HG03280 (cell line): ENCODE results near the gene DNAJC7.
A peak's percentile ranks its signal among the peaks of the same experiment; 100 is the strongest.

Experiments
- ATAC-seq: cut with Tn5 transposase; IDR thresholded peaks from one replicate; pipeline ENCODE4 v1.9.1; 2021; ENCODE audit warnings: mild to moderate bottlenecking, moderate library complexity; ENCODE audit not compliant: unreplicated experiment

Gene DNAJC7

GRCh38 chr17:41930009-41930832, 87.0 kb downstream of the DNAJC7 start, which contains the start of gene ODAD4:
TSS of gene ODAD4 (plus strand) at chr17:41930617. CDS start at chr17:41930724, 107 bp downstream.
- ATAC-seq, result peak; percentile 97

DNA sequence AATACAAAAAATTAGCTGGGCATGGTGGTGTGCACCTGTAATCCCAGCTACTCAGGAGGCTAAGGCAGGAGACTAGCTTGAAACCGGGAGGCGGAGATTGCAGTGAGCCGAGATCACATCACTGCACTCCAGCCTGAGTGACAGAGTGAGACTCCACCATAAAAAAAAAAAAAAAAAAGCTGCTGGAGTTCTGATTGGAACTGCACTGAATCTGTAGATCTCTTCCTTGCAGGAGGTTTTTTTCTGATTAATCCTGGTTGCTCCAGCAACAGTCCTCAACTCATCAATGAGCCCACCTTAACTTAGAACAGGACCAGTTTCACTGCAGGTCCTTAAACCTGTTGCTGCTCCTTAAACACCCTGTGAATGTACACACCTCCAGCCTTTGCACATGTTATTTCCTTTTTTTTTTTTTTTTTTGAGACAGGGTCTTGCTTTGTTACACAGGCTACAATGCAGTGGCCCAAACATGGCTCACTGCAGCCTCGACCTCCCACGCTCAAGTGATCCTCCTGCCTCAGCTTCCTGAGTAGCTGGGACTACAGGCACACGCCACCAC, 88.5 kb downstream of the DNAJC7 start:
- no peak for ATAC-seq
